ENCODE data around the gene TMEM184B.
A peak's percentile ranks its signal among the peaks of the same experiment; 100 is the strongest.

TMEM184B gene

GRCh38 chr22:38246692-38247091, 26.1 kb downstream of the TMEM184B start:
- DNase-seq: no peak
- Mint-ChIP-seq H3K36me3 (ENCODE audit: low read depth) (peaks cover 43% of the 10 kb centered on the region), H3K9me3 (peaks cover 18% of the 10 kb centered on the region), H3K4me1 (peaks cover 24% of the 10 kb centered on the region), H3K27ac (peak overlapping the region; percentile 75), H3K4me3 (no peak overlapping the region), H3K27me3 (ENCODE audit: low read depth, poor library complexity) (peaks cover 7% of the 10 kb centered on the region)
- TF ChIP-seq, protein P1, sequence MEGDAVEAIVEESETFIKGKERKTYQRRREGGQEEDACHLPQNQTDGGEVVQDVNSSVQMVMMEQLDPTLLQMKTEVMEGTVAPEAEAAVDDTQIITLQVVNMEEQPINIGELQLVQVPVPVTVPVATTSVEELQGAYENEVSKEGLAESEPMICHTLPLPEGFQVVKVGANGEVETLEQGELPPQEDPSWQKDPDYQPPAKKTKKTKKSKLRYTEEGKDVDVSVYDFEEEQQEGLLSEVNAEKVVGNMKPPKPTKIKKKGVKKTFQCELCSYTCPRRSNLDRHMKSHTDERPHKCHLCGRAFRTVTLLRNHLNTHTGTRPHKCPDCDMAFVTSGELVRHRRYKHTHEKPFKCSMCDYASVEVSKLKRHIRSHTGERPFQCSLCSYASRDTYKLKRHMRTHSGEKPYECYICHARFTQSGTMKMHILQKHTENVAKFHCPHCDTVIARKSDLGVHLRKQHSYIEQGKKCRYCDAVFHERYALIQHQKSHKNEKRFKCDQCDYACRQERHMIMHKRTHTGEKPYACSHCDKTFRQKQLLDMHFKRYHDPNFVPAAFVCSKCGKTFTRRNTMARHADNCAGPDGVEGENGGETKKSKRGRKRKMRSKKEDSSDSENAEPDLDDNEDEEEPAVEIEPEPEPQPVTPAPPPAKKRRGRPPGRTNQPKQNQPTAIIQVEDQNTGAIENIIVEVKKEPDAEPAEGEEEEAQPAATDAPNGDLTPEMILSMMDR (IDR thresholded peaks at IDR 0.05): no peak

DNA sequence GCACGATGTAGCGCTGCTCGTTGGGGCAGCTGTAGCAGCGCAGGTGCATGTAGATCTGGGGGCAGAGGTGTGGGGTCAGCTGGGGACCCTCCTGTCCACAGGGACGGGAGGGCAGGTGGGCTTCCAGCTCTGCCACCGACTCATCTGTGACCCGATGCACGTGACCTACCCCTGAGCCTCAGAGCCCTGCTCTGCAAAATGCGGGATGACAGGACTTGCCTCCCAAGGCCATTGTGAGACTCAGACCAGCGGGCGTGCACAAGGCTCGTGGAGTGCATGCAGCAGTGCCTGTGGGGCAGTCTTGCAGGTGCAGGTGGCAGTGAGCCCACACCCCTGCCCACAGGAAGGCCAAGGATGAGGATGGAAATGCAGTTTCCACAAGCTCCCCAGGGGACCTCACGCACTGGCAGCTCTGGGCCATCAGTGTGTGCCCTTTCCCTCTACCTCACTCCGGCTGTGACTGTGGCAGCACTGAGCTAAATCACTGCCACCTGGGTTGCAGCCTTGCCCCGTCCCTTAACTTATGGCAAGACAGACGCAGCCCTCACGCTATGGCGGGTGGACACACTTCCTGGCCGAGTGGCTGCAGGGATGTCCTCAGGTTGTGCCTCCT, 26.7 kb downstream of the TMEM184B start:
- TF ChIP-seq, protein P1 (IDR thresholded peaks at IDR 0.05): no peak

GRCh38 chr22:38244106-38244505, 28.7 kb downstream of the TMEM184B start:
- Mint-ChIP-seq H3K4me1 (peaks cover 43% of the 10 kb centered on the region), H3K27ac (peak overlapping the region; percentile 54), H3K4me3 (no peak overlapping the region), H3K36me3 (ENCODE audit: low read depth) (peaks cover 41% of the 10 kb centered on the region), H3K27me3 (ENCODE audit: low read depth, poor library complexity) (peaks cover 7% of the 10 kb centered on the region), H3K9me3 (peaks cover 1% of the 10 kb centered on the region)
- TF ChIP-seq, protein P1 (IDR thresholded peaks at IDR 0.05): no peak
- DNase-seq: no peak

More for the DNA sequence above, 26.7 kb downstream of the TMEM184B start:
- no peak for DNase-seq
- H3K9me3 Mint-ChIP-seq: peaks cover 18% of the 10 kb centered on the region
- H3K4me1 Mint-ChIP-seq: peaks cover 27% of the 10 kb centered on the region
- H3K36me3 Mint-ChIP-seq (ENCODE audit: low read depth): peaks cover 44% of the 10 kb centered on the region
- peaks cover 7% of the 10 kb centered on the region for H3K27me3 Mint-ChIP-seq (ENCODE audit: low read depth, poor library complexity)
- H3K27ac Mint-ChIP-seq: no peak overlapping the region
- no peak overlapping the region for H3K4me3 Mint-ChIP-seq

DNA sequence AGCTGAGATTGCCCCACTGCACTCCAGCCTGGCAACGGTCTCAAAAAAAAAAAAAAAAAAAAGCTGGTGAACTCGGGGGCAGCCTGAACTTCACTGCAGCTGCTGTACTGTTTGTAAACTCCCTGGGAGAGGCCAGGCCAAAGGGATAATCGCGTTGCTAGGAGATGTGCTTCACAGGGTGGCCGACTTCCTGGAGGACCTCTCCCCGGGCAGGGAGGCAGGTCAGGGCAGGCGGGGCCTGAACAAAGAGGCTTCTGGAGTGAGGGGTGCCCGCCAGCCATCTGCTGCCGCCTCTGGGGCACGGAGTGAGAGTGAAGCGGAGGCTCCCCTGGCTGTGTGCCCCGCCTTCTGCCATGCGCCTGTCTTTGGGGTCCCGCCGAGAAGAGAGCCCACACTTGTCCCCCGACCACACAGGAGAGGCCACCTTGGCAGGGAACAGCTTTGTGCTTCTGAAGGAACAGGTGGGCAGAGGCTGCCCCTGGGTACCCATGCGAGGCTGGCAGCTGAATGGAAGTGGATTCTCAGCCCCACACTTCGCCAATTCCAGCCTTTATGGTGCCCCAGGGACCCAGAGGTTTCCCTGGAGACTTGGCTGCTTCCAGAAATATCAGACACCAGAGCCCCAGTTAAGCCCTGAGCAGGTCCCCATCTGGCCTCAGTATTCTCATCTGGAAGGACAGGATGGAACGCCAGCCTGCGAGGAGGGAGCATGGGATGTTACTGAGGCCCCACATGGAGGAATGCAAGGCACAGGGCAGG, 29.6 kb downstream of the TMEM184B start:
- Mint-ChIP-seq H3K27ac (peak overlapping the region; percentile 54), H3K9me3 (no peaks in the 10 kb centered on the region), H3K4me3 (no peak overlapping the region), H3K4me1 (peaks cover 46% of the 10 kb centered on the region), H3K27me3 (ENCODE audit: low read depth, poor library complexity) (peaks cover 4% of the 10 kb centered on the region), H3K36me3 (ENCODE audit: low read depth) (peaks cover 32% of the 10 kb centered on the region)
- TF ChIP-seq, protein P1 (IDR thresholded peaks at IDR 0.05): no peak
- peak; percentile 46 for DNase-seq

- no peaks in the 10 kb centered on the region for H3K27me3 Mint-ChIP-seq (ENCODE audit: low read depth, poor library complexity)
- TF ChIP-seq, protein P1 (IDR thresholded peaks at IDR 0.05): no peak
- H3K27ac Mint-ChIP-seq: peak overlapping the region; percentile 18
- peaks cover 46% of the 10 kb centered on the region for H3K4me1 Mint-ChIP-seq
- H3K36me3 Mint-ChIP-seq (ENCODE audit: low read depth): peaks cover 23% of the 10 kb centered on the region
- H3K9me3 Mint-ChIP-seq: no peaks in the 10 kb centered on the region
- no peak for DNase-seq
- H3K4me3 Mint-ChIP-seq: no peak overlapping the region
Observed at GRCh38 chr22:38240734-38241252, 32.0 kb downstream of the TMEM184B start.

Data from nephron progenitor cell (in vitro differentiated cells).